ENCODE results near the gene CPOX.
"Not testable (repeated sequence)": the region's sequence is repeated elsewhere in the genome, so short reads cannot be mapped to it uniquely, and the experiment has no call there.

Gene CPOX

DNA sequence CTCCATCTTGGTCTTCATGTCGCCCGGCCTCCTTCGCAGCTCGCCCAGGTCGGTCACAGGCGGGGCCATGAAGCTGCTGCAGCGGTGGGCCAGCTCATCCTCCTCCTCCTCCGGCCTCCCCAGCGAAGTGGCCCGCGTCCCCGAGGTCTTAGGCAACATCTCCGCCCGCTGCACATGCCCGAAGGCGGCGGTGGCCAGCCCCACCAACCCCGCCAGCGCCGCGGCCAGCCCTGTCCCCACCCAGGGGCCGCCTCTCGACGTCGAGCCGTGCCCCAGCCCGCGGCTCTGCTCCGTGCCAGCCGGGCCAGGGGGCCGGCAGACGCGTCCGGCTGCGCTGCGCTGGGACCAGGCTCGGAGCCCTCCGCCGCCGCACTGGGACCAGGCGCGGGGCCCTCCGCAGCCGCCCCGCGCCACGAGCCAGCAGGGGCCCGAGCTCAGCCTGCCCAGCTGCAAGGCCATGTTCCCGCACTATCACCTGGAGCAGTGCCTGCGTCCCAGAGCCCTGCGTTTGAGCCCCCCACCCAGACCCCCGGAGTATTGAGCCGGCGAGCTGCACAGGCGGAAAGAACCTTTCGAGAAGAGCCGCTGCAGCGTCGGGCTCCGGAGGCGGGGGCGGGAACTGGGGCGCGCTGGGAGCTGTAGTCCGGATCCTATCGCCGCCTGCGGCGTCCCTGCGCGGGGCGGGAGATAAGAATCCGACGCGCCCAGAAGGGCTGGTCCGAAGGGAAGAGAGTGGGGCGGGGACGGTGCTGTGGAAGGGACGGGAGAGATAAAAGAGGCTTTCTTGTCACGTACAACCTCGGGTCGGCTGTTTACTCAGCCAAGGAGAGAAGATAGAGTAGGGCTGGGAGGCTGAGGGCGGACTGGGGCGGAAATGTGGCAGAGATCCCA lies at the start of gene CPOX:
Gene CPOX (minus strand): TSS at position 566 of the 891 bp plus-strand sequence. CDS start 107 bp downstream, at position 459.
- peak; percentile 68 for DNase-seq

GRCh38 chr3:98642769-98643168 lies 49.4 kb upstream of the CPOX start:
- DNase-seq = not testable (repeated sequence)

- not testable (repeated sequence) for DNase-seq
Observed at GRCh38 chr3:98641756-98642155, 48.3 kb upstream of the CPOX start.

- DNase-seq = not testable (repeated sequence)
Observed at GRCh38 chr3:98638515-98638914, 45.1 kb upstream of the CPOX start.

- no peak for DNase-seq
Observed at GRCh38 chr3:98630416-98630815, 37.0 kb upstream of the CPOX start.

DNA sequence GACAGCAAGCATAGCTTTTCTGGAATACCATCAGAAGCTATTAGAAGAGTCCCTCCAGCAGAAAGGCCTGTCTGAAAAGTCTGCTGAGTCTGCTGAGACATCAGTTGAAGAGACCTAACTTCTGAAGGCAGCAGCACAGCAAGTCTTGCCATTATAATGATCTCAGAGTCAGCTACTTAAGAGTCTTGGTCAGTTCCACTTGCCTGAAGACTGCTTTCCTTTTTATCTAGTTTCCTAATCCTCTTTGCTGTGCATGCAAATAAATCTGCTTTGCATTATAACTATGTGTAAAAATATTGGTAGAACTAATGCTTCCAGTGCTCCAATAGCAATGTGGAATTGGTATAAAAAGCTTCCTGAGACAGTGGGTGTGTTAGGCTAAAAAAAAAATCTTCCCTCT lies 34.9 kb upstream of the CPOX start:
- no peak for DNase-seq

- DNase-seq = no peak
Observed at GRCh38 chr3:98626151-98626550, 32.7 kb upstream of the CPOX start.

GRCh38 chr3:98623572-98624280 lies 30.3 kb upstream of the CPOX start:
- no peak for DNase-seq

GRCh38 chr3:98617841-98618240 lies 24.4 kb upstream of the CPOX start:
- no peak for DNase-seq

- DNase-seq = no peak
Observed at GRCh38 chr3:98613616-98614015, 20.2 kb upstream of the CPOX start.

DNA sequence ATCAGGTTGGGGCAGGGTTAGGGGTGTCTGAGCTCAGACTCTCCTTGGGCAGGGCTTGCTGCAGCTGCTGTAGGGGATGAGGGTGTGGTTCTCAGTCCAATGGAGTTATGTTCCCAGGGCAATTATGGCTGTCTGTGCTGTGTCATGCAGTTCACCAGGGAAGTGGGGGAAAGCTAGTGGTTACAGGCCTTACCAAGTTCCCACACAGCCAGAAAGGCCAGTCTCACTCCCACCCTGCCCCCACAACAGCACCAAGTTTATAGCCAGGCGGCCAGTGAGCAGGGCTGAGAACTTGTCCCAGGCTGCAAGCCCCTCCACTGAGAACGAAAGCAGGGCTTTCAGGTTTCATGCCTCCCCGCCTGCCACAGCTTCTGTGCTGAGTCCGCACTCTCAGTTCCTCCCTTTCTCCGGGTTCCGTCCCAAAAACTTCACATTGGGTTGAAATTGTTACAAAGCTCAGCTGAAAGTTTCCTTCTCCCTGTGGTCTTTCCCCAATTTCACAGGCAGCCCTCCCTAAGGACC lies 19.6 kb upstream of the CPOX start:
- no peak for DNase-seq

DNA sequence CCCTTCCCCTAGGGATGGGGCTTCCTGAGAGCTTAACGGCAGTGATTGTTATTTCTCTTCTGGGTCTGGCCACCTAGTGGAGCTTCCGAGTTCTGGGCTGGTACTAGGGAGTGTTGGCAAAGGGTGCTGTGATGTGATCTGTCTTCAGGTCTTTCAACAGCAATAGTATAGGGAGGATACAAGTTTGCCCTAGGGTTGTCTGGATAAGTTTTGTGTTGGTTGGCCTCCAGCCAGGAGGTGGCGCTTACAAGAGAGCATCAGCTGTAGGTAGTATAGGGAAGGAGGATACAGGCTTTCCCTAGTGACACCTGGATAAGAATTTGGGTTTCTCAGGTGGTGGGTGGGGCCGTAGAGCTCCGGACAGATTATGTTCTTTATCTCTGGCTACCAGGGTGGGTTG lies 19.2 kb upstream of the CPOX start:
- DNase-seq = no peak

- no peak for DNase-seq
Observed at GRCh38 chr3:98608029-98608428, 14.6 kb upstream of the CPOX start.

DNA sequence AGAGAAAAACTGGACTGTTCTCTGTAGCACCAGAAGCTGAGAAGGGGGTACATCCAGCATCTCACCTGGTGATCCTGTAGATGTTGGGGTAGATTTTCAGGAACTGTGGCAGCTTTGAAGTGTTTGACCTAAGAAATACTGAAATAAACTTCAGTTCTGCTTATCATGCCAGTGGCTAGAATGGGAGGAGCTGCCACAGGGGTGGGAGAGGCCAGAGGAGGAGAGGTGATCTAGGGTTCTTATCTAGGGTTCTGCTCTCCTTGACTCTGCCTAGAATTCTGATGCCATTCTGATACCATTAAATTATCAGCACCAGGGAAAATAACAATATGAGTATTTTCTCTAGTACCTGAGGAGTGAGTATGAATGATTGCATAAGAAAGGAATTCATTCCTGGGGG lies 10.2 kb upstream of the CPOX start:
- no peak for DNase-seq

GRCh38 chr3:98602078-98602678 lies 8.8 kb upstream of the CPOX start:
- DNase-seq = peak; percentile 10

GRCh38 chr3:98601180-98601579 lies 7.8 kb upstream of the CPOX start:
- no peak for DNase-seq

GRCh38 chr3:98600412-98601095 lies 7.1 kb upstream of the CPOX start:
- DNase-seq = no peak

- no peak for DNase-seq
Observed at GRCh38 chr3:98599647-98600411, 6.4 kb upstream of the CPOX start.

GRCh38 chr3:98598492-98598891 lies 5.1 kb upstream of the CPOX start:
- no peak for DNase-seq

GRCh38 chr3:98596541-98597500 lies 3.4 kb upstream of the CPOX start:
- no peak for DNase-seq

GRCh38 chr3:98596087-98596486 lies 2.7 kb upstream of the CPOX start:
- no peak for DNase-seq
